Measurements from ENCODE around the gene LY86.

The LY86 gene

GRCh38 chr6:6685249-6686040 lies 96.9 kb downstream of the LY86 start:
- DNase-seq = no peak

GRCh38 chr6:6686176-6686575 lies 97.7 kb downstream of the LY86 start:
- DNase-seq = no peak

- peak; percentile 95 for DNase-seq
Measured at GRCh38 chr6:6686748-6687601, 98.5 kb downstream of the LY86 start.

GRCh38 chr6:6688283-6688682 lies 99.8 kb downstream of the LY86 start:
- DNase-seq = no peak

- no peak for DNase-seq
Measured at GRCh38 chr6:6688951-6689350, 100.4 kb downstream of the LY86 start.

- no peak for DNase-seq
Measured at GRCh38 chr6:6689400-6690143, 101.1 kb downstream of the LY86 start.

GRCh38 chr6:6690144-6690483 lies 101.6 kb downstream of the LY86 start:
- DNase-seq = no peak

GRCh38 chr6:6694368-6694780 lies 105.9 kb downstream of the LY86 start:
- no peak for DNase-seq

- no peak for DNase-seq
Measured at GRCh38 chr6:6694825-6695624, 106.5 kb downstream of the LY86 start.

- no peak for DNase-seq
Measured at GRCh38 chr6:6695625-6696276, 107.2 kb downstream of the LY86 start.

- no peak for DNase-seq
Measured at GRCh38 chr6:6696867-6697531, 108.5 kb downstream of the LY86 start.

- no peak for DNase-seq
Measured at GRCh38 chr6:6697620-6698019, 109.1 kb downstream of the LY86 start.

GRCh38 chr6:6699741-6700367 lies 111.3 kb downstream of the LY86 start:
- peak; percentile 71 for DNase-seq

- DNase-seq = no peak
Measured at GRCh38 chr6:6700407-6701270, 112.1 kb downstream of the LY86 start.

- no peak for DNase-seq
Measured at GRCh38 chr6:6701864-6702263, 113.3 kb downstream of the LY86 start.

- DNase-seq = no peak
Measured at GRCh38 chr6:6703699-6704098, 115.2 kb downstream of the LY86 start.

All from NCI-H1436 treated with DMSO at 0.1 percent for 48 hours (cell line).